CD14-positive monocyte (primary cell): Measurements from ENCODE around the gene COA5. TPM values are rescaled to one million over a fixed set of nuclear protein-coding genes. Genes with fewer than 3 reads are reported as not detected.

ENCODE experiments used
- DNase-seq, 3 donors: peaks; one replicate each; pipeline ENCODE4 v3.0.0-alpha.2; 2011 to 2022
- H2AFZ ChIP-seq: 2 replicates; pipeline ENCODE4 v1.6.0; 2012; ENCODE audit warnings: mild to moderate bottlenecking, low read depth, low read length, inconsistent platforms; ENCODE audit not compliant: insufficient read depth, poor library complexity, severe bottlenecking
- H3K27ac ChIP-seq, 2 donors: 1 replicate in 1 of 2; 2 replicates in 1 of 2; pipeline ENCODE4 v1.5.1; 2012 to 2013; ENCODE audit warnings: low read length in 2 of 2, control low read depth in 1 of 2, inconsistent platforms in 1 of 2, low read depth in 1 of 2, mild to moderate bottlenecking in 1 of 2
- H3K27me3 ChIP-seq, 2 donors: one replicate each; pipeline versions ENCODE4 v1.6.0 to v1.6.1; 2011 to 2013; ENCODE audit warnings: low read length in 2 of 2; ENCODE audit not compliant: control insufficient read depth in 2 of 2, insufficient read depth in 2 of 2
- H3K36me3 ChIP-seq, 2 donors: replicated peaks in 1 of 2; 1 replicate in 1 of 2; 2 replicates in 1 of 2; pipeline versions ENCODE4 v1.5.1 to v1.6.1; 2012 to 2013; ENCODE audit warnings: low read length in 2 of 2, control low read depth in 1 of 2, inconsistent platforms in 1 of 2, mild to moderate bottlenecking in 1 of 2; ENCODE audit not compliant: insufficient read depth in 2 of 2, control insufficient read depth in 1 of 2
- H3K4me1 ChIP-seq, 2 donors: 1 replicate in 1 of 2; 2 replicates in 1 of 2; pipeline versions ENCODE4 v1.5.1 to v1.6.1; 2012 to 2013; ENCODE audit warnings: low read length in 2 of 2, control low read depth in 1 of 2, inconsistent platforms in 1 of 2, mild to moderate bottlenecking in 1 of 2, moderate library complexity in 1 of 2; ENCODE audit not compliant: insufficient read depth in 2 of 2, control insufficient read depth in 1 of 2
- H3K4me2 ChIP-seq: replicated peaks from 2 replicates; pipeline ENCODE3; 2012; ENCODE audit warnings: low read length, moderate library complexity, mild to moderate bottlenecking; ENCODE audit not compliant: poor library complexity, severe bottlenecking; ENCODE audit errors: extremely low read depth
- H3K4me3 ChIP-seq, 3 experiments: fragments of 200-600 bp in 1 of 3; sonication (generic) in 1 of 3; replicated peaks in 1 of 3; 1 replicate in 2 of 3; 2 replicates in 1 of 3; pipeline ENCODE4 v1.5.1; 2011 to 2013; ENCODE audit warnings: low read length in 3 of 3, mild to moderate bottlenecking in 3 of 3, control low read depth in 2 of 3, low read depth in 2 of 3, inconsistent platforms in 1 of 3, moderate library complexity in 1 of 3
- H3K79me2 ChIP-seq: 2 replicates; pipeline ENCODE4 v1.6.0; 2012; ENCODE audit warnings: mild to moderate bottlenecking, control low read depth, inconsistent platforms, low read length, moderate library complexity; ENCODE audit not compliant: insufficient read depth
- H3K9ac ChIP-seq: 2 replicates; pipeline ENCODE4 v1.6.0; 2017; ENCODE audit warnings: low read length, mild to moderate bottlenecking; ENCODE audit not compliant: insufficient read depth, poor library complexity, severe bottlenecking
- H3K9me3 ChIP-seq, 2 donors: replicated peaks in 1 of 2; 1 replicate in 1 of 2; 2 replicates in 1 of 2; pipeline versions ENCODE4 v1.5.1 to v1.6.1; 2012 to 2013; ENCODE audit warnings: low read length in 2 of 2, control low read depth in 1 of 2; ENCODE audit not compliant: control insufficient read depth in 1 of 2, insufficient read depth in 1 of 2
- H4K20me1 ChIP-seq: 2 replicates; pipeline ENCODE4 v1.6.0; 2012; ENCODE audit warnings: mild to moderate bottlenecking, low read length, control low read depth, moderate library complexity; ENCODE audit not compliant: insufficient read depth
- H3K27ac Mint-ChIP-seq, 7 donors: one replicate each; pipeline ENCODE4 v1.8.0; 2020; ENCODE audit warnings: mild to moderate bottlenecking in 7 of 7, mixed read lengths in 7 of 7, moderate library complexity in 6 of 7, inconsistent platforms in 2 of 7
- H3K27me3 Mint-ChIP-seq, 3 donors: one replicate each; pipeline ENCODE4 v1.8.0; 2021 to 2022; ENCODE audit warnings: low read depth in 3 of 3, mild to moderate bottlenecking in 3 of 3, mixed read lengths in 3 of 3, moderate library complexity in 3 of 3, inconsistent platforms in 1 of 3
- H3K36me3 Mint-ChIP-seq, 2 donors: one replicate each; pipeline ENCODE4 v1.8.0; 2020; ENCODE audit warnings: mixed read lengths in 2 of 2, inconsistent platforms in 1 of 2, mild to moderate bottlenecking in 1 of 2
- H3K4me1 Mint-ChIP-seq: one replicate; pipeline ENCODE4 v1.8.0; 2020; ENCODE audit warnings: mild to moderate bottlenecking, mixed read lengths
- H3K4me3 Mint-ChIP-seq, 2 donors: one replicate each; pipeline ENCODE4 v1.8.0; 2020; ENCODE audit warnings: mild to moderate bottlenecking in 2 of 2, mixed read lengths in 2 of 2, moderate library complexity in 1 of 2
- H3K9me3 Mint-ChIP-seq, 7 donors: one replicate each; pipeline ENCODE4 v1.8.0; 2020 to 2022; ENCODE audit warnings: mixed read lengths in 7 of 7, mild to moderate bottlenecking in 6 of 7, moderate library complexity in 6 of 7, inconsistent platforms in 2 of 7
- WGBS: methylation state at CpG from one replicate; pipeline ENCODE4 v1.1.5; 2013; ENCODE audit warnings: missing lambda C conversion rate; ENCODE audit not compliant: insufficient coverage; 5-methylcytosine and 5-hydroxymethylcytosine counted together
- intact Hi-C, 2 donors: fragments of 100-400 bp; cut with micrococcal nuclease; formaldehyde crosslinking; loops; one replicate each; pipeline versions ENCODE4 v1.15.0 to v1.15.1; 2023
- polyA plus RNA-seq, 3 donors: library from polyadenylated mRNA; depleted of rRNA in 1 of 3; unstranded in 2 of 3; stranded (reverse) in 1 of 3; fragments of 300-500 nt in 2 of 3; fragments of >200 nt in 1 of 3; fragmentation: Illumina TruSeq in 2 of 3; gene quantifications; 1 replicate in 2 of 3; 2 replicates in 1 of 3; pipeline ENCODE4 v1.2.3, GENCODE V29; 2012 to 2021
- TF ChIP-seq, protein P1 (sequence below): fragments of 200-600 bp; IDR thresholded peaks from one replicate; pipeline ENCODE4 v1.8.0; 2022; ENCODE audit warnings: antibody characterized with exemption, mild to moderate bottlenecking

COA5 gene
- polyA plus RNA-seq, 3 donors, result 27.3 to 42.9 (median 39.0) TPM

DNA sequence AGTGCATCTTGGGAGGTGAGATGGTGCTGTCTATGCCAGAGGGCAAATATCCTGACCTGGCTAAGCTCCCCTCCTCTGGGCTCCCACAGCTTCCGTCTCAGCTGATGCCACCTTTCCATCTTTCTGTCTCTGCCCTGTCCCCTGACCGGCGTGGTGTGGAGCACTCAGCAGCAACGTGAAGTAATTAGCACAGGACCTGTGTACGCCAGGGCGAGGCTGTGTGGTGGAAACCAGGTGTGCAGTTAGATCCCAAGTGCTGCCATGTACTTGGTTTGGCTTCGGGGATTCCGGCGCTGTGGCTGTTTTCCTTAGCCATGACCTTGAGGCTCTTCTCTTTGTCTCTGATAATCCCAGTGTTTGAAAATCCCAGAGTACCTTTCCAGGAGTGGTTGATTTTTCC is 36.5 kb downstream of the COA5 start:
- Histone ChIP-seq H3K9ac (no peak overlapping the region), H3K79me2 (no peaks in the 10 kb centered on the region), H3K4me1 (no peaks in the 10 kb centered on the region), H3K9me3 (no peaks in the 10 kb centered on the region), H3K27ac (no peak overlapping the region), H3K27me3 (no peaks in the 10 kb centered on the region), H2AFZ (no peak overlapping the region), H3K36me3 (peaks cover 98 to 100% of the 10 kb centered on the region in 2 donors), H3K4me3 (no peak overlapping the region), H4K20me1 (peaks cover 39% of the 10 kb centered on the region), H3K4me2 (no peak overlapping the region)
- Mint-ChIP-seq H3K9me3 (no peaks in the 10 kb centered on the region), H3K4me1 (no peaks in the 10 kb centered on the region), H3K27ac (peak overlapping the region in 1 of 7 donors; percentile 26), H3K4me3 (no peak overlapping the region), H3K36me3 (peaks cover 96 to 98% of the 10 kb centered on the region in 2 donors), H3K27me3 (peaks cover 0 to 3% (median 1%) of the 10 kb centered on the region in 3 donors)
- 98% methylated on average over 9 of the region's 9 CpGs for WGBS
- DNase-seq, result no peak
- TF ChIP-seq, protein P1, sequence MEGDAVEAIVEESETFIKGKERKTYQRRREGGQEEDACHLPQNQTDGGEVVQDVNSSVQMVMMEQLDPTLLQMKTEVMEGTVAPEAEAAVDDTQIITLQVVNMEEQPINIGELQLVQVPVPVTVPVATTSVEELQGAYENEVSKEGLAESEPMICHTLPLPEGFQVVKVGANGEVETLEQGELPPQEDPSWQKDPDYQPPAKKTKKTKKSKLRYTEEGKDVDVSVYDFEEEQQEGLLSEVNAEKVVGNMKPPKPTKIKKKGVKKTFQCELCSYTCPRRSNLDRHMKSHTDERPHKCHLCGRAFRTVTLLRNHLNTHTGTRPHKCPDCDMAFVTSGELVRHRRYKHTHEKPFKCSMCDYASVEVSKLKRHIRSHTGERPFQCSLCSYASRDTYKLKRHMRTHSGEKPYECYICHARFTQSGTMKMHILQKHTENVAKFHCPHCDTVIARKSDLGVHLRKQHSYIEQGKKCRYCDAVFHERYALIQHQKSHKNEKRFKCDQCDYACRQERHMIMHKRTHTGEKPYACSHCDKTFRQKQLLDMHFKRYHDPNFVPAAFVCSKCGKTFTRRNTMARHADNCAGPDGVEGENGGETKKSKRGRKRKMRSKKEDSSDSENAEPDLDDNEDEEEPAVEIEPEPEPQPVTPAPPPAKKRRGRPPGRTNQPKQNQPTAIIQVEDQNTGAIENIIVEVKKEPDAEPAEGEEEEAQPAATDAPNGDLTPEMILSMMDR, result no peak
- intact Hi-C loops, result no loop called here

DNA sequence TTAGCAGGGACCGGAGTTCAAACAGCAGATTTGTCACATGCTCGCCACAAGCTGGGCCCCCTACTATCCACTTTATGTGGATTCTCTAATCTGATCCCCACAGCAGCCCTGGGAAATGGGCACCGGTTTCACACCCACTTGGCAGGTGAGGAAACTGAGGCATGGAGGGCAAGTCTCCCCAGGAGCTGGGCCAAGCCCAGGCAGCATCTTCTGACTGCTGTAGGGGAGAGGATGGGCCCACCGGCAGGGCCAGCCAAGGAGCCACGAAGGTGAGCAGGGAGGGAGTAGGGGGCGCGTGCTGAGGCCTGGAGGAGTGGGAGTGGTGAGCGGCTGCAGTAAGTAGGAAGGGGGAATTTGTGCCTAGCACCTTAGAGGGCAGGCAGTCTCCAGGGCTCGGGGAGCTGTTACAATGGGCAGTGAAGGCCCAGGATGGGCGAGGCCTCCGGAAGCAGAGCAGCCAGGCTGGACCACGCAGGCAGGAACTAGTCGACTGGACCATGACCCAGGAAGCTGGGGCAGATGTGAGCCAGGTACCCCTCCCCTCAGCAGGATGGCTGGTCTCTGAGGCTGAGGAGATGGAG is 37.1 kb downstream of the COA5 start:
- peaks cover 98 to 100% of the 10 kb centered on the region in 2 donors for H3K36me3 ChIP-seq
- no peaks in the 10 kb centered on the region for H3K4me1 Mint-ChIP-seq
- H3K4me3 ChIP-seq, result no peak overlapping the region
- 98% methylated on average over 9 of the region's 13 CpGs for WGBS
- H3K4me3 Mint-ChIP-seq, result no peak overlapping the region
- peaks cover 0 to 3% (median under 1%) of the 10 kb centered on the region in 3 donors for H3K27me3 Mint-ChIP-seq
- H3K27ac Mint-ChIP-seq, result peak overlapping the region in 2 of 7 donors; percentile 10 to 38
- no peak overlapping the region for H3K4me2 ChIP-seq
- no peaks in the 10 kb centered on the region for H3K79me2 ChIP-seq
- intact Hi-C loops, result no loop called here
- peaks cover 37% of the 10 kb centered on the region for H4K20me1 ChIP-seq
- no peak overlapping the region for H3K9ac ChIP-seq
- no peaks in the 10 kb centered on the region for H3K9me3 Mint-ChIP-seq
- H3K36me3 Mint-ChIP-seq, result peaks cover 97 to 98% of the 10 kb centered on the region in 2 donors
- no peaks in the 10 kb centered on the region for H3K27me3 ChIP-seq
- no peak overlapping the region for H3K27ac ChIP-seq
- TF ChIP-seq, protein P1, result no peak
- no peak for DNase-seq
- no peaks in the 10 kb centered on the region for H3K9me3 ChIP-seq
- H2AFZ ChIP-seq, result no peak overlapping the region
- no peaks in the 10 kb centered on the region for H3K4me1 ChIP-seq
